LNCAP (cell line): ENCODE measurements around the gene PCGF1.

Experiments used
- TF ChIP-seq, protein P1 (sequence below): fragments of 450-650 bp; IDR thresholded peaks from 2 replicates; pipeline ENCODE4 v1.5.1; 2017; ENCODE audit warnings: mild to moderate bottlenecking

Gene PCGF1

DNA sequence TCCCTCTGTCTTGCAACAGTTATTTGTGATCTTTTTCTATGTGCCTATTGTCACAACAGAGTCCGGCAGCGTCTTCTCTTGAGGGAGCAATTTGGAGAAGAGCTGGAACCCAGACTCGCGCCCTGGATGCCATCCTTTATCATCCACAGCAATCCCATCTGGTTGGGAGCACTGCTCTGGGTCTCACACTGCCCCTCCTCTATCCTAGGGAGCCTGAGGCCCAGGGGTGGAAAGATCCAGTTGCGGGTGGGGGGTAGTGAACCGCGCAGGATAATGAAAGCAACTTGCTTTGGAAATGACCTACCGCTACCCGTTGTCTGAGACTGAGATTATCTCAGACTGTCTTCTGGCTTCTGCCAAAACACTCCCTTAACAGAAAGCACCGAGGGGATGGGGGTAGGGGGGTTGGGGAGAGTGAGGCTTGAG lies 48.5 kb downstream of the PCGF1 start:
- TF ChIP-seq, protein P1, sequence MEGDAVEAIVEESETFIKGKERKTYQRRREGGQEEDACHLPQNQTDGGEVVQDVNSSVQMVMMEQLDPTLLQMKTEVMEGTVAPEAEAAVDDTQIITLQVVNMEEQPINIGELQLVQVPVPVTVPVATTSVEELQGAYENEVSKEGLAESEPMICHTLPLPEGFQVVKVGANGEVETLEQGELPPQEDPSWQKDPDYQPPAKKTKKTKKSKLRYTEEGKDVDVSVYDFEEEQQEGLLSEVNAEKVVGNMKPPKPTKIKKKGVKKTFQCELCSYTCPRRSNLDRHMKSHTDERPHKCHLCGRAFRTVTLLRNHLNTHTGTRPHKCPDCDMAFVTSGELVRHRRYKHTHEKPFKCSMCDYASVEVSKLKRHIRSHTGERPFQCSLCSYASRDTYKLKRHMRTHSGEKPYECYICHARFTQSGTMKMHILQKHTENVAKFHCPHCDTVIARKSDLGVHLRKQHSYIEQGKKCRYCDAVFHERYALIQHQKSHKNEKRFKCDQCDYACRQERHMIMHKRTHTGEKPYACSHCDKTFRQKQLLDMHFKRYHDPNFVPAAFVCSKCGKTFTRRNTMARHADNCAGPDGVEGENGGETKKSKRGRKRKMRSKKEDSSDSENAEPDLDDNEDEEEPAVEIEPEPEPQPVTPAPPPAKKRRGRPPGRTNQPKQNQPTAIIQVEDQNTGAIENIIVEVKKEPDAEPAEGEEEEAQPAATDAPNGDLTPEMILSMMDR: no peak

DNA sequence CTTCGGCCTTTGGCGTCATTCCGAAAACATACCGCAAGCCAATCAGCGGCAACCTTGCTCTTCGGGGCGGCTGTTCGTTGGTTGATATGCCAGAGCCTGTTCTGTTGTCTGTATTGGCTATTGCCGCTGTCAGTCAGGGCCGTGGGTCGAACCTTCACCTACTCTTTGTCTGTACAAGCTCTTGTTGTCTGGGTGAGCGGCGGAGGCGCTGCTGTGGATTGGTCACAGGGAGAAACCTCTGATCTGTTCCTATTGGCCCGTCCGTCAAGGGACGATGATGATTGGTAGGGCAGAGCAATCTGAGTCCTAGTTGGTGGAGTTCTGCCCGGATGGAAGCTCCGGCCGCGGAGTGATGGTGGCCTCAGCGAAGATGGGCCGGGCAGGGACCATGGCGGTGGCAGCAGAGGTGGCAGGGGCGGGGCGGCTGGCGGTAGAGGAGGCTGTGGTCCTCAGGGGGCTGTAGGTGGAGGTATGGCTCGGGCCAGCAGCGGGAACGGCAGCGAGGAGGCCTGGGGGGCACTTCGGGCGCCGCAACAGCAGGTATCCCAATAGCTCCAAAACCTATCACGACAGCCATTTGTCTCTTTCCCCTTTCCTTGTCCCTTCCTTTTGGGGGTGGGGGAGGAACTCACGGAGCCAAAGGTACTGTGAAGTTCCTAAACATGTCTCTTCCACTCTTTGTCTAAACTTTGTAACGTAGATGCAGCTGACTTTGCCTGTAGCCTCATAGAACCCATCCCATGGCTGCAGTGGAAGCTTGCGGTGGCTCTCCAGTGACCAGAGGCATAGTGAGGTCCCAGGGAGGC lies 49.2 kb downstream of the PCGF1 start, which contains the start of gene WBP1:
Gene WBP1 (plus strand): TSS at position 307 of the 806 bp plus-strand sequence. CDS start 165 bp downstream, at position 472.
- TF ChIP-seq, protein P1: no peak

DNA sequence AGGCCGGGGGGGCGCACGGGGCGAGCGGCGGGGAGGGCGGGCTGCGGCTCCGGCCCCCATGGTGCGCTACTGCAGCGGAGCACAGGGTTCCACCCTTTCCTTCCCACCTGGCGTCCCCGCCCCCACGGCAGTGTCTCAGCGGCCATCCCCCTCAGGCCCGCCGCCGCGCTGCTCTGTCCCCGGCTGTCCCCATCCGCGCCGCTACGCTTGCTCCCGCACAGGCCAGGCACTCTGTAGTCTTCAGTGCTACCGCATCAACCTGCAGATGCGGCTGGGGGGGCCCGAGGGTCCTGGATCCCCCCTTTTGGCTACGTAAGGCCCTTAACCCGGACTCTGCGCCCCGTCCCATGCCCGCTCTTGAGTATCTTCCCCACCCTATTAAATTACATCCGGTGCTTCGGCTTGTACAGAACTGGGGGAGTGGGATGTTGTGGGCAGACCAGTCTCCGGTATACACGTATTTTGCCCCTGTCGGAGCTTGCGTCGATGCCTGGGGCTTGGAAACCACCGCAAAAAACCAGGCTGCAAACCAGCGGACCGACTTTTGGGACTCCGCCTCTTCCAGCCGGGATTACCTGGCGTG lies 49.9 kb downstream of the PCGF1 start:
- TF ChIP-seq, protein P1: no peak

DNA sequence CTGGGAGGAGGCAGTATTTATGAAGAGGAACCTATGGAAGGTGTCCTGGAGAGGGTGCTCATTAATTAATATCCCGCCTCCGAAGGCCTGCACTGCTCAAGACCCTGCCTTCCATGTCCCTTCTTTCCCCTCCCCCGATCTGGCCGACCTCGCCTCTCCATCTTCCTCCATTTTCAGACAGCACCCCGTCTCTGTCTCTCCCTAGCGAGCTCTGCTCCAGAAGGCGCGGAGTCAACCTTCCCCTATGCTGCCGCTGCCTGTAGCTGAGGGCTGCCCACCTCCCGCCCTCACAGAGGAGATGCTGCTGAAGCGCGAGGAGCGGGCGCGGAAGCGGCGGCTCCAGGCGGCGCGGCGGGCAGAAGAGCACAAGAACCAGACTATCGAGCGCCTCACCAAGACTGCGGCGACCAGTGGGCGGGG lies 50.4 kb downstream of the PCGF1 start:
- TF ChIP-seq, protein P1: no peak
